Effector memory CD4-positive, alpha-beta T cell (primary cell): ENCODE results near the gene COQ6.
"Not testable (repeated sequence)": the region's sequence is repeated elsewhere in the genome, so short reads cannot be mapped to it uniquely, and the experiment has no call there.

ENCODE experiments used
- DNase-seq, 3 donors: peaks; one replicate each; pipeline ENCODE4 v3.0.0-alpha.2; 2020
- H3K27ac ChIP-seq: 2 replicates; pipeline ENCODE4 v1.7.0; 2013; ENCODE audit warnings: mild to moderate bottlenecking, low read length, moderate library complexity; ENCODE audit not compliant: insufficient read depth, poor library complexity, severe bottlenecking
- H3K27me3 ChIP-seq: replicated peaks from 2 replicates; pipeline ENCODE4 v1.7.0; 2013; ENCODE audit warnings: mild to moderate bottlenecking, low read length; ENCODE audit not compliant: insufficient read depth, control insufficient read depth, poor library complexity, severe bottlenecking
- H3K36me3 ChIP-seq: 2 replicates; pipeline ENCODE4 v1.7.0; 2013; ENCODE audit warnings: mild to moderate bottlenecking, low read length, moderate library complexity; ENCODE audit not compliant: control insufficient read depth, insufficient read depth
- H3K4me1 ChIP-seq: 2 replicates; pipeline ENCODE4 v1.7.0; 2013; ENCODE audit warnings: low read length, mild to moderate bottlenecking; ENCODE audit not compliant: control insufficient read depth, insufficient read depth, poor library complexity, severe bottlenecking
- H3K4me3 ChIP-seq: 2 replicates; pipeline ENCODE4 v1.7.0; 2013; ENCODE audit warnings: low read length, low read depth, mild to moderate bottlenecking; ENCODE audit not compliant: insufficient read depth, poor library complexity, severe bottlenecking
- H3K9me3 ChIP-seq: 2 replicates; pipeline ENCODE4 v1.7.0; 2013; ENCODE audit warnings: mild to moderate bottlenecking, low read length, moderate library complexity; ENCODE audit not compliant: control insufficient read depth

COQ6 gene

GRCh38 chr14:73973497-73973896, 23.4 kb downstream of the COQ6 start:
- DNase-seq: no peak
- H3K4me1 ChIP-seq: no peaks in the 10 kb centered on the region
- H3K36me3 ChIP-seq: peaks cover 13% of the 10 kb centered on the region
- no peak overlapping the region for H3K4me3 ChIP-seq
- H3K27me3 ChIP-seq: no peaks in the 10 kb centered on the region
- H3K9me3 ChIP-seq: no peaks in the 10 kb centered on the region
- H3K27ac ChIP-seq: no peak overlapping the region

DNA sequence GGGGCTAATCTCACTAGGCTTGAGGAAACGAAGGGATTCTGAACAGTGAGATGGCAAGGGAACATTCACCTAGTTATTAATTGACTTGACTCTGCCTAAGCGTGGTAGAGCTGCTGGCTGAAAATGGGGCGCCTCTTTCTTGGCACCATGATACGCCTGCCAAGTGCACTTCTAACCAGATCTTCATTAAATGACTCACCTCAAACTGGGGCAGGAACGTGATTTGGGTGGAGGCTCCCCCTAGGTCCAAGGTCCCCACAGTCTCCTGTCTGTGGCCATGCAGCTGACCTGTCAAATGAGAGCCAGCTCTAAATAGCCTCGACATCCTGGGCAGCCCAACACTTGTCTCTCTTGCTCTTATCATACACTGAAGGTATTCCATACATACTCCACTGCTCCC, 26.0 kb downstream of the COQ6 start:
- Histone ChIP-seq H3K4me1 (no peaks in the 10 kb centered on the region), H3K9me3 (no peaks in the 10 kb centered on the region), H3K36me3 (peaks cover 13% of the 10 kb centered on the region), H3K27me3 (no peaks in the 10 kb centered on the region), H3K4me3 (no peak overlapping the region), H3K27ac (no peak overlapping the region)
- no peak for DNase-seq

GRCh38 chr14:73977896-73978295, 27.8 kb downstream of the COQ6 start:
- no peaks in the 10 kb centered on the region for H3K27me3 ChIP-seq
- no peaks in the 10 kb centered on the region for H3K4me1 ChIP-seq
- peaks cover 8% of the 10 kb centered on the region for H3K36me3 ChIP-seq
- no peak overlapping the region for H3K4me3 ChIP-seq
- H3K27ac ChIP-seq: no peak overlapping the region
- no peak for DNase-seq
- no peaks in the 10 kb centered on the region for H3K9me3 ChIP-seq

DNA sequence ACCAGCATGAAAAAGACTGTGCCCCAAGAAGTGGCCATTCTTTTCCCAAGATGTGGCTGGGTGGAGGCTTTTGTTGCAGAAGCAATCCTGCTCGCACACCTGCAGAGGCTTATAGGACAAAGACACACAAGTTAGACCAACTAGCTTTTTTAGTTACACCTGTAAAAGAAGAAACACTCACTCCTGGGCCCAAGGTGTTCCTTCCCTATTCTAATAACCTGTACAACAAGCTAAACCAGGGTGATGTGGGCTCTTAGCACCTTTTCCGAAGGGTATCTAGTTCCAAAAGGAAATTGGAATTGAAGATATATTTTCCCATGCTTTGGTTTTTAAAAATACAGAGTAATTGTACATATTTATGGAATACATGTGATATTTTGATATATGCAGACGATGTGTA, 38.0 kb downstream of the COQ6 start:
- peaks cover 3% of the 10 kb centered on the region for H3K36me3 ChIP-seq
- no peaks in the 10 kb centered on the region for H3K9me3 ChIP-seq
- H3K27ac ChIP-seq: no peak overlapping the region
- H3K4me3 ChIP-seq: no peak overlapping the region
- H3K27me3 ChIP-seq: no peaks in the 10 kb centered on the region
- H3K4me1 ChIP-seq: no peaks in the 10 kb centered on the region
- DNase-seq: no peak

- DNase-seq, H3K4me1 ChIP-seq, H3K4me3 ChIP-seq: not testable (repeated sequence)
These were observed 38.6 kb downstream of the COQ6 start for GRCh38 chr14:73988656-73989055.

GRCh38 chr14:73991092-73991491, 41.0 kb downstream of the COQ6 start:
- Histone ChIP-seq H3K4me1 (no peaks in the 10 kb centered on the region), H3K36me3 (peaks cover 3% of the 10 kb centered on the region), H3K4me3 (no peak overlapping the region), H3K27ac (no peak overlapping the region), H3K27me3 (no peaks in the 10 kb centered on the region), H3K9me3 (no peaks in the 10 kb centered on the region)
- DNase-seq: no peak

More at GRCh38 chr14:73988656-73989055, 38.6 kb downstream of the COQ6 start:
- not testable (repeated sequence) for H3K36me3 ChIP-seq, H3K27me3 ChIP-seq, H3K9me3 ChIP-seq, H3K27ac ChIP-seq

DNA sequence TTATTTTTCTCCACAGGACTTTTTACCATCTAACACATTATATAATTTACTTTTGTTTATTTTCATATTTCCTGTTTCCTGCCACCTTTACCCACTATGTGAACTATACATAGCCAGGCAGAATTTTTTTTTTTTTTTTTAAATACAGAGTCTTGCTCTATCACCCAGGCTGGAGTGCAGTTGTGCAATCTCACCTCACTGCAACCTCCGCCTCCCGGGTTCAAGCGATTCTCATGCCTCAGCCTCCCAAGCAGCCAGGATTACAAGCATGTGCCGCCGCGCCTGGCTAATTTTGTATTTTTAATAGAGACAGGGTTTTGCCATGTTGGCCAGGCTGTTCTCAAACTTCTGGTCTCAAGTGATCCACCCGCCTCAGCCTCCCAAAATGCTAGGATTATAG, 44.8 kb downstream of the COQ6 start:
- not testable (repeated sequence) for H3K36me3 ChIP-seq, H3K4me3 ChIP-seq, H3K27ac ChIP-seq, H3K4me1 ChIP-seq, H3K27me3 ChIP-seq, H3K9me3 ChIP-seq, DNase-seq

DNA sequence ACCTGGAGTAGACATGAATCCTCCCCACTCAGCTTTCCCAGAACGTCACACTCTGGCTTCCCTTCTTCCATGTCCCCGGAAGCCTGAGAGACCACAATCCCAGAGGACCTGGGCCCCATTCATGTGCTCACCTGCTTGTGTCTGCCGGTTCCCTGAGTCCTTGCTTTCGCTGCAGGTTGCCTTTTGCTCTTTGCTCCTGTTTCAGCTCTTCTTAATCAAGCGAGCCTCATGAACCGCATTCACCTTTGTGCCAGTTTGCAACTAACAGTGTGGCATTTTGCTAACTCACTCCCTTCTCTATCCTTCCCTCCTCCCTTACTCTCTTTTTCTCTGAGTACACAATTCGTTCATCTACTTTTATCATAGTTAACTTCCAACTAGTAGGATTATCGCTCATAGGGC, 45.9 kb downstream of the COQ6 start:
- Histone ChIP-seq H3K27me3 (no peaks in the 10 kb centered on the region), H3K4me1 (no peaks in the 10 kb centered on the region), H3K27ac (no peak overlapping the region), H3K4me3 (no peak overlapping the region), H3K9me3 (no peaks in the 10 kb centered on the region), H3K36me3 (no peaks in the 10 kb centered on the region)
- DNase-seq: no peak

GRCh38 chr14:73996731-73997107, 46.6 kb downstream of the COQ6 start:
- no peaks in the 10 kb centered on the region for H3K27me3 ChIP-seq
- H3K9me3 ChIP-seq: no peaks in the 10 kb centered on the region
- no peak for DNase-seq
- no peaks in the 10 kb centered on the region for H3K36me3 ChIP-seq
- H3K27ac ChIP-seq: no peak overlapping the region
- H3K4me1 ChIP-seq: no peaks in the 10 kb centered on the region
- no peak overlapping the region for H3K4me3 ChIP-seq

DNA sequence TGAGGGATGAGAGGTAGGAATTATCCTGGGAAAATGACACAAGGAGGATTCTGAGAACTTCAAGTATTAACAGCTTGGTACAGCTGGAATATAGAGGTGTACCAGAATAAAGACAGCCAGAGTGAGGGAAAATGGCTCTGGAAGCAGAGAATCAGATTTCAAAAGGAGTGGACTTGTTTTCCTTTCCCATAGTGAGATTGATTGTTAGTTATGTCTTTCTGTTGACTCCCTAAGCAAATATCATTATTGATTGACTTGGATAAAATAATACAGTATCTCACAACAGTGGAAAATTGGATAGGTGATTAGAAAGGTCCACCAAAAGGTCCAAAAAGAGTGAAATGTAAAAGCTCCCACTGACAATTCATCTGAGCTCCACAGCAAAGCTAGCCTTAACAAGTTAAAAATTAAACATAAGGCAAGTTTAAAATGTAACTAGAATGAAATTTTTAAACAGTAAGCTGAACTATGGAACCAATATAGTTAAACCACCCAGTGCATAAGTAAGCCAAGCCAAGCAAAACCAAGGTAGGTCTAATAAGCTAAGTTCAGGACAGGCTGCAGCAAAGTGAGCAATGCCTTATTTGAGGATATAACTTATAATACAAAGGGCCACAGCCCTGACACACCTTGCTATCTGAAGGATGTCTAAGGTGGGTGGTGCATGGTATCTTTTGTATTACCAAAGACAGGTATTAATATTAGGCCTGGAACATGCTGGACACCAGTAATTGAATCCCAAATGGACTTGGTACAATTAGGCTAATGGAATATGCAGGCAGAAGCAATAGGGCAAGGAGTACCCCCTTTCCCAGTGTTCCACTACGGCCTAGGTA, 47.2 kb downstream of the COQ6 start:
- Histone ChIP-seq H3K9me3 (no peaks in the 10 kb centered on the region), H3K4me1 (no peaks in the 10 kb centered on the region), H3K27me3 (no peaks in the 10 kb centered on the region), H3K27ac (no peak overlapping the region), H3K4me3 (no peak overlapping the region), H3K36me3 (no peaks in the 10 kb centered on the region)
- no peak for DNase-seq
